Activated CD4-positive, CD25-positive, alpha-beta regulatory T cell (primary cell): ENCODE results near the gene PIAS4.
"Not testable (repeated sequence)": the region's sequence is repeated elsewhere in the genome, so short reads cannot be mapped to it uniquely, and the experiment has no call there.

Source experiments
- DNase-seq, 4 experiments: peaks; one replicate each; lab custom pipeline; 2025; lab: John Stamatoyannopoulos, UW

Gene PIAS4

GRCh38 chr19:4007021-4007835, at the start of gene PIAS4:
PIAS4 (plus strand) TSS chr19:4007736; CDS start chr19:4007761, 25 bp downstream.
- peak; percentile 92 to 98 (median 96) for DNase-seq

GRCh38 chr19:3958836-3959765, 48.4 kb upstream of the PIAS4 start:
- DNase-seq, result no peak

- DNase-seq, result no peak
Observed at GRCh38 chr19:3959766-3960131, 47.8 kb upstream of the PIAS4 start.

- no peak for DNase-seq
Observed at GRCh38 chr19:3961007-3961406, 46.5 kb upstream of the PIAS4 start.

- no peak for DNase-seq
Observed at GRCh38 chr19:3963458-3964255, 43.9 kb upstream of the PIAS4 start.

- DNase-seq, result no peak
Observed at GRCh38 chr19:3964256-3965194, 43.0 kb upstream of the PIAS4 start.

GRCh38 chr19:3966051-3967017, 41.2 kb upstream of the PIAS4 start:
- no peak for DNase-seq

GRCh38 chr19:3967983-3968382, 39.6 kb upstream of the PIAS4 start:
- DNase-seq, result not testable (repeated sequence)

GRCh38 chr19:3968556-3969434, 38.7 kb upstream of the PIAS4 start:
- no peak for DNase-seq

GRCh38 chr19:3969435-3970312, 37.9 kb upstream of the PIAS4 start:
- no peak for DNase-seq

GRCh38 chr19:3970313-3970807, 37.2 kb upstream of the PIAS4 start:
- DNase-seq, result no peak

GRCh38 chr19:3970808-3971598, 36.5 kb upstream of the PIAS4 start, which contains the start of gene DAPK3:
DAPK3 (minus strand) TSS chr19:3971099; CDS start chr19:3969735, 1,364 bp downstream.
- peak; percentile 83 to 87 (median 85) for DNase-seq

GRCh38 chr19:3975144-3975543, 32.4 kb upstream of the PIAS4 start:
- DNase-seq, result no peak

- DNase-seq, result no peak
Observed at GRCh38 chr19:3975637-3976087, 31.9 kb upstream of the PIAS4 start.

- no peak for DNase-seq
Observed at GRCh38 chr19:3976495-3977241, 30.9 kb upstream of the PIAS4 start.
